CD4-positive, alpha-beta T cell treated with Interleukin-6 at 100 ng/mL for 8 hours (primary cell): Measurements from ENCODE around the gene MAPK8IP2.
"Not testable (repeated sequence)": the region's sequence is repeated elsewhere in the genome, so short reads cannot be mapped to it uniquely, and the experiment has no call there.

Experiments
- DNase-seq: peaks from one replicate; pipeline ENCODE4 v3.0.0-alpha.2; 2020; ENCODE audit warnings: mixed read lengths, low spot score

MAPK8IP2 gene

DNA sequence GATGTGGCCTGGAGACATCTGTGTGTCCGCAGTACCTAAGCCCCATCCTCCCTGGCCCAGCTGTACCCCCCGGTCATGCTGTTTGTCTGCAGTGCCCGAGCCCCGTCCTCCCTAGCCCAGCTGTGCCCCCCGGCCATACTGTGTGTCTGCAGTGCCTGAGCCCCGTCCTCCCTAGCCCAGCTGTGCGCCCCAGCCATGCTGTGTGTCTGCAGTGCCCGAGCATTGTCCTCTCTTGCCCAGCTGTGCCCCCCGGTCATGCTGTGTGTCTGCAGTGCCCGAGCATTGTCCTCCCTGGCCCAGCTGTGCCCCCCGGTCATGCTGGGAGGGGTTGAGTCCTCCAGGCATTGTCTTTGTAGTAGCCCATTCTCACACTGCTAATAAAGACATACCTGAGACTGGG is 35.0 kb downstream of the MAPK8IP2 start:
- no peak for DNase-seq

DNA sequence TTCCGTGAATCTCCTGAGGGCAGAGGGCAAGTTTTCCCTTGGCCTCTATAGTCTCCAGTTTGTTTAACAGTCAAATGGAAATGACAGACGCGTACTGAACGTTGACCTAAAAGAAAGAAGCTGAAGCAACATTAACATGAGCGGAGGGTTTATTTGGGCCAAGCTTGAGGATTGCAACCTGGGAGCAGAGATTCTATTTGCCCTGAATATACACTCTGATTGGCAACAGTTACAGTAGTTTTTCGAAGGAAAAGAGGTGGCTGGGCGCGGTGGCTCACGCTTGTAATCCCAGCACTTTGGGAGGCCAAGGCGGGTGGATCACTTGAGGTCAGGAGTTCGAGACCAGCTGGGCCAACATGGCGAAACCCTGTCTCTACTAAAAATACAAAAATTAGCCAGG is 39.7 kb downstream of the MAPK8IP2 start:
- not testable (repeated sequence) for DNase-seq

DNA sequence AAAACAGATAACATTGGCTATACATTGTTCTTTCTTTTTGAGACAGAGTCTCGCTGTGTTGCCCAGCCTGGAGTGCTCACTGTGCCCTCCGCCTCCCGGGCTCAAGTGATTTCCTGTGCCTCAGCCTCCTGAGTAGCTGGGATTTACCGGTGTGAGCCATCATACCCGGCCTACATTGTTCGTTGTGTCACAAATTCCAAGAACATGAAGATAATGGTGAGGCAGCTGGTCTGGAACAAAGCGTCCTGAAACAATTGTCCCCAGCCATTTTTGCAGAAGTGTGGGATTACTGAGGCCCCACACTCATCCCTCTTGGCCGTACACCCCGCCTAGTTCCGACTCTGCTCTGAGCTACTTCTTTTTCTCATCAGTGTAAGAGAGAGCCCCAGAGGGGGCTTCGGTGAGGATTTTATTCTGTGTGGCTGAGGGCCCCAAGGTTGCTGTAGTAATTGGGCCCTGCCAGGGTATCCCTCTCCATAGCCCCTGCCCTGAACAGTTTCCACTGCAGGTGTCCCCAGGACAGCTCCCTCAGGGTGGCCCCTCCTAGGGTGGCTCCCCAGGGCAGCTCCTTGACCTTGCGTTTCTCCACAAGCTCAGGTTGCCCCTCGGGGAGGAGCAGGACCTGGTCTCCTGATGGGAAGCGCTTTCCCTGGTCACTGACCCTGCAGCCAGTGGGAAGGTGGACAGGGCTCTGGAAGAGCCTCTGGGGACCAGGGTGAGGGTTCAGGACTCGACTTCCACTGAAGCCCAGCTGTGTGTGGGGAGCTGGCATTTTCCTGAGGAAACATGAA is 40.5 kb downstream of the MAPK8IP2 start:
- DNase-seq = no peak

DNA sequence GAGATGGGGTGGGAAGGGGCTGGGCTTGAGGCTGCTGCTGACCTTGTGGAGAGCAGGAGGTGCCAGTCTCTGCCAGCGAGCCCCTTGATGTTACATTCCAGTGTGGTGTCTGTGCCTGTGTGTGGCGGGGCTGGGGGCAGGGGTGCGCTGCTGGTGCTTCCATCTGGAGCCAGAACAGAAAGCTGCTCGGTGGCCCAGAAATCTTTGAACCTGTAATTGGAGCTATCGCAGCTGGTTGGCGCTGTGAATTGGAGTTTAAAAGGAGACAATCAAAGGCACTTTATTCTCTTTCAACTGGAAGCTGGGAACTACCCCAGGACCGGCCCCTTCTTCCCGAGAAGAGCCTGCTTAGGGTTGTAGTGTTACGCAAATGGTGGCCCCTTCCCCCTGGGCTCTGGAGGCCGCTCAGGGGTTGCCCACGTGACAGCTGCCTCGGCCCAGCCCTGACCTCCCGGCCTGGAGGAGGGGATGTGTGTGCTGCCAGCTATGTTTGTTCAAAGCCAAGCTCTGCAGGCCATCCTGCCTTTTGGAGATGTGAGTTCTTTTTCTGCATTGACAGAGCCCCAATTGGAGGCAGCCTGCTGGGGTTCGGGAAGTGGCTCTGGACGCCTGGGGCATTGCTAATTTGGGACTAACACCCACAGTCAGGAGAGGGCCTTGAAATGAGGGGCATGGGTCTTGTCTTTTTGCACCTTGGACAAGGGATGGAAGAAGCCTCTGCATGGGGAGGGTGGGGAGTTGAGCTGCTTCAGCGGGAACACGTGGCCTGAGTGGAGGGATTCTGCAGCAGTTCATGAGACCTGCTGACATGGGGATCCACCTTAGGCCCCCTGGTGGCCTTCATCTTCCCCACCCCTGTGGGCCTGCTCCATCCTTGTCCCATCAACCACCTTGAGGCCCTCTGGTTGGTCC is 41.4 kb downstream of the MAPK8IP2 start:
- no peak for DNase-seq

DNA sequence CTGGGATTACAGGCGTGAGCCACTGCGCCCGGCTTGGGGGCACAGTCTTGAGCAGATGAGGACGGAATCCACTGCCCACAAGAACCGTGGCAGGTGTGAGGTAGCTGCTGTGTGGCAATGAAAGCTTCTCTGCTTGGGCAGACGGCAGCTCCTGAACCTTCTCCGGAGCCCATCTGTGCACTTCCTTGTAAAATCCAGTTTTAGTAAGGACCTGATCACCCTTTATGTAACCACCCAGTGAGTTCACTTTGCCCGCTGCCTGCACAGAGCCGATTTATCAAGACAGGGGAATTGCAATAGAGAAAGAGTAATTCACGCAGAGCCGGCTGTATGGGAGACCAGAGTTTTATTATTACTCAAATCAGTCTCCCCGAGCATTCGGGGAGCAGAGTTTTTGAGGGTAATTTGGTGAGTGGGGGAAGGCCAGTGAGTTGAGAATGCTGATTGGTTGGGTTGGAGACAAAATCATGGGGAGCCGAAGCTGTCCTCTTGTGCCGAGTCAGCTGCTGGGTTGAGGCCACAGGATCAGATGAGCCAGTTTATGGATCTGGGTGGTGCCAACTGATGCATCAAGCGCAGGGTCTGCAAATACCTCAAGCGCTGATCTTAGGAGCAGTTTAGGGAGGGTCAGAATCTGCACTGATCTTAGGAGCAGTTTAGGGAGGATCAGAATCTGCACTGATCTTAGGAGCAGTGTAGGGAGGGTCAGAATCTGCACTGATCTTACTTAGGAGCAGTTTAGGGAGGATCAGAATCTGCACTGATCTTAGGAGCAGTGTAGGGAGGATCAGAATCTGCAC is 42.6 kb downstream of the MAPK8IP2 start:
- not testable (repeated sequence) for DNase-seq

DNA sequence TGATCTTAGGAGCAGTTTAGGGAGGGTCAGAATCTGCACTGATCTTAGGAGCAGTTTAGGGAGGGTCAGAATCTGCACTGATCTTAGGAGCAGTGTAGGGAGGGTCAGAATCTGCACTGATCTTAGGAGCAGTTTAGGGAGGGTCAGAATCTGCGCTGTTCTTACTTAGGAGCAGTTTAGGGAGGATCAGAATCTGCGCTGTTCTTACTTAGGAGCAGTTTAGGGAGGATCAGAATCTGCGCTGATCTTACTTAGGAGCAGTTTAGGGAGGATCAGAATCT is 43.2 kb downstream of the MAPK8IP2 start:
- not testable (repeated sequence) for DNase-seq

DNA sequence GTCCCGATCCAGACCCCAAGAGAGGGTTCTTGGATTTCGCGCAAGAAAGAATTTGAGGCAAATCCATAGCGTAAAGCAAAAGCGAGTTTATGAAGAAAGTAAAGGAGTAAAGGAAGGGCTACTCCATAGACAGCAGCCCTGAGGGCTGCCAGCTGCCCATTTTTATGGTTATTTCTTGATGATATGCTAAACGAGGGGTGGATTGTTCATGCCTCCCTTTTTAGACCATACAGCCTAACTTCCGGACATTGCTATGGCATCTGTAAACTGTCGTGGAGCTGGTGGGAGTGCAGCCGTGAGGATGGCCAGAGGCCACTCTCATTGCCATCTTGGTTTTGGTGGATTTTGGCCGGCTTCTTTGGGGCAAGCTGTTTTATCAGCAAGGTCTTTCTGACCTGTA is 52.7 kb downstream of the MAPK8IP2 start:
- no peak for DNase-seq

DNA sequence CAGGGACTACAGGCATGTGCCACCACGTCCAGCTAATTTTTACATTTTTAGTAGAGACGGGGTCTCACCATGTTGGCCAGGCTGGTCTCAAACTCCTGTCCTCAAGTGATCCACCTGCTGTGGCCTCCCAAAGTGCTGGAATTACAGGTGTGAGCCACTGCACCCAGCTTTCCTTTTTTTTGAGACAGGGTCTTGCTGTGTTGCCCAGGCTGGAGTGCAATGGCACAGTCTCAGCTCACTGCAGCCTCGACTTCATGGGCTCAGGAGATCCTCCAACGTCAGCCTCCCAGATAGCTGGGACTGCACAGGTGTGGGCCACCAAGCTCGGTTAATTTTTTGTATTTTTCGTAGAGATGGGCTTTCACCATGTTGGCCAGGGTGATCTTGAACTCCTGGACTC is 54.1 kb downstream of the MAPK8IP2 start:
- DNase-seq = not testable (repeated sequence)

DNA sequence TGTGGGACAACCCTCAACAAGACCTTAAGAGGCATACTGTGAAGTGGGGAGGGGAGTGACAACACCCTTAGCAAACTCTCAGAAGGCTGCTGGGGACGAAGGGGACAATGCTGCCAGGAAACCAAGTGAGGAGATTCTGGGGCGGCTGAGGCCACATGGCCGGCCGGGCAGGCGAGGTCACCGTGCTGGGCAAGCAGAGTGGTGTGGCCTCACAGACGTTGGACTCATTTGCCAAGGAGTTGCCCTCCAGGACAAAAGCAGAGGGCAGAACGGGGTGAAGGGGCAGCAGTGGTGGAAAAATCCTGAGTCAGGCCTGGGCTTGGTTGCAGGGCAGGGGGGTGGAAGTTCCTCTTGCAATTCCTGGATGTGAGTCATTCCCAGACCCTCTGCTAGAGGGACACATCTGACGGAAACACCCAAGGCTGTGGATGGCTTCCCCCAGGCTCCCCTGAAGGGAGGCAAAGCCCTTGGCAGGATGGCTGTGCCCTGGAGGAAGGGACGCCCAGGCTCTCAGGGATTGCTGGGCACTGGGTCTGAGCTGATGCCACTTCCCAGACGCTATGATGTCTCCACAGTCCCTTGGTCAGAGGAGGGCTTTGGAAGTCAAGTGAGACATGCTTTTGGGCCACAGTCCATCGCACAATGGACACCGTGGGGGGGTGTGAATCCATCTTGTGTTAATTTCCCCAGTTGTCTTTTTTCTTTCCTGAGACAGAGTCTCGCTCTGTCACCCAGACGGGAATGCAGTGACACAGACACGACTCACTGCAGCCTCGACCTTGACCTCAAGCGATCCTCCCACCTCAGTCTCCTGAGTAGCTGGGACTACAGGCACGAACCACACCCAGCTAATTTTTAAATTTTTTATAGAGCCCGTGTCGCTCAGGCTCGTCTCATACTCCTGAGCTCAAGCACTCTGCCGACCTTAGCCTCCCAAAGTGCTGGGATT is 55.8 kb downstream of the MAPK8IP2 start:
- no peak for DNase-seq

DNA sequence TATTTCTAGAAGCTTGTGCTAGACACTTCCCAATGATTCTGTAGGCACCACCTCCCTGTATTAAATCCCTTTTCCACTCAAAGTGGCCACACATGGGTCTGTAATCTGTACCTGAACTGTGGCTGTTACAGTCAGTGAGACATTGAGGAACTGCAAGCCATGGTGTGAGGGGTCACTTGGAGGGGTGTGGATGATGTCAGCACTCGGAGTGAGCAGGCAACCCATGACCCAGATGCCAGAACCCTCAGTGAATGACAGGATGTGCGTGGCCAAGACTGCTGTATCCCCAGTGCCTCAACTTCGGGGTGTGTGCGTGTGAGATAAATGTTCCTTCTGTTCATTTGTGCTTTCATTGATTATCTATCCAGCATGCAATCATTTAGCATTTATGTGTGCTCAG is 57.3 kb downstream of the MAPK8IP2 start:
- DNase-seq = no peak

DNA sequence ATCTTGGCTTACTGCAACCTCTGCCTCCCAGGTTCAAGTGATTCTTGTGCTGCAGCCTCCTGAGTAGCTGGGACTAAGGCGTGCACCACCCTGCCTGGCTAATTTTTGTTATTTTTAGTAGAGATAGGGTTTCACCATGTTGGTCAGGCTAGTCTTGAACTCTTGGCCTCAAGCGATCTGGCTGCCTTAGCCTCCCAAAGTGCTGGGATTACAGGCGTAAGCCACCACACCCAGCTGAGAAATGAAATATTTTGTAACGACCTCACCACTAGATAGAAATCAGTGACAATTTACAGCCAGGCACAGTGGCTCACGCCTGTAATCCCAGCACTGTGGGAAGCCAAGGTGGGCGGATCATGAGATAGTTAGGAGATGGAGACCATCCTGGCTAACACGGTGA is 59.1 kb downstream of the MAPK8IP2 start:
- not testable (repeated sequence) for DNase-seq

DNA sequence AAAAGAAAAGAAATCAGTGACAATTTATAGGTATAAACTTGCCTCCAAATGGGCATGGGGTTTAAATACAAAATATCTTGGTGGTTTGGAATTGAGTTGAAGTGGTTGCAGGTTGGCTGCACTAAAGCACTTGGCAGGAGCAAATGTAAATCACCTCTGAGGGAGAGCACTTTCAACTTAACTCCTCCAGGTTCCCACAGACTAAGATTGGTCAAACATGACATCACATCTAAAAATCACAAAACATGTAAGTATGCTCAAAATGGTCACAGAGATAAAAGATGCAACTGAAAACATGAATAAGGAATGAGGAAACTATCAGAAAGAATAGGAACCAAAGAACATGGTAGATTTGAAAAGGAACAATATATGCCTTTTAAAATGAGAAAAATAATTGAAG is 59.7 kb downstream of the MAPK8IP2 start:
- DNase-seq = no peak
